Tibial nerve (tissue), 4 donors: ENCODE data around the gene FBXL15.

Source experiments
- CTCF ChIP-seq, 5 experiments: fragments of 200-600 bp in 3 of 5; fragments of 450-650 bp in 2 of 5; sonication (generic) in 3 of 5; IDR thresholded peaks; one replicate each; pipeline ENCODE4 v1.5.1; 2016 to 2019; ENCODE audit warnings: antibody characterized with exemption in 5 of 5, mild to moderate bottlenecking in 3 of 5, moderate library complexity in 2 of 5
- EP300 ChIP-seq, 2 donors: sonication (generic); formaldehyde crosslinking; IDR thresholded peaks; one replicate each; pipeline ENCODE4 v1.6.1; 2017; ENCODE audit warnings: antibody characterized with exemption in 2 of 2, mild to moderate bottlenecking in 1 of 2
- POLR2A ChIP-seq, 2 donors: fragments of 450-650 bp; IDR thresholded peaks; one replicate each; pipeline ENCODE4 v1.6.1; 2017; ENCODE audit warnings: antibody characterized with exemption in 2 of 2, mild to moderate bottlenecking in 2 of 2, moderate library complexity in 2 of 2

DNA sequence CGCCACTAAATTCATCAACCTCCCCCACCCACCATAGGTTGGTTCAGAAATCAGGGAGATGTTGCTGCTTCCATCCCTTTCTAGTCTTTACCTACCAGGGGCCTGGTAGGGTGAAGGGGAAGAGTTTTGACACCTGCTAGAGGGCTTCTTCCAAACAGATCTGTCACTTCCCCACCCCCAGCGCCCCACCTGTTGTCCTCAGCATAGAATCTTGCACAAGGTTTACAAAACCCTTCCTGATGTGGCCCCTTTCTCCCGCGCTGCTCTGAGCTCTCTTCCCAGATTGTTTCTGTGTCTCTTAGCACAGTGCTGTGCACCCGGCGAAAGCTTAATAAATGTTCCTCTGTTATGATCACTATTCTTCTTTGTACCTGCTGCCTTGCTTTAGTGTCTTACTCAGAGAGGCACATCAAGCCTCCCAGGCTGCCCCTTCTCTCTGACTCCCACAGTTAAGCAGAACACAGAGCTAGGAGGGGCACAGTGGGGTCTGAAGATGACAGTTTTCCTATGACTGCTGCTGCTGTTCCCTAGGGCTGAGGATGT is 41.9 kb downstream of the FBXL15 start:
- TF ChIP-seq CTCF (IDR thresholded peaks at IDR 0.05) (no peak), POLR2A (IDR thresholded peaks at IDR 0.05) (no peak), EP300 (IDR thresholded peaks at IDR 0.05) (no peak)
